ENCODE measurements around the gene GDI2. TPM values are rescaled to one million over a fixed set of nuclear protein-coding genes. Genes with fewer than 3 reads are reported as not detected.

GDI2 gene
- total and polyA plus RNA-seq, 9 of the 15 experiments (the other 6 are each of a cell fraction or from before 2014, with no cell fraction given), result 262 to 424 (median 287) TPM

DNA sequence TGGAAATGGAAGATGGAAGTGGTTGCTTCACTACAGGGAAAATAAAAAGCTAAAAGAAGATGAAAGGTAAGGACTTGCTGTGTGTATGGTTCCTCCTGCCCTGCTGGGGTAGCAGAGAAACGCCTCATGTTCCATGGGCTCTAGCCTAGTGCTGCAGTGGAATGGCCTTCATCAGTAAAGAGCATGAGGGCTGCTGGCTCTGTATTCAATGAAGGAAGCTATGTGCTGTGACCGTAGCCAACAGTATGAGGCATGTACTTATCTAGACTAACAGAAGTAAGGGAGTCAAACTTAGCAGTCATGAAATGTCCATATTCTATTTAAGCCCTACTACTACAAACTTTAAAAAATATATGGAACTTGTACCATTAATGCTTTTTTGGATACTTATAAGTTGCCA lies 54.3 kb downstream of the GDI2 start:
- Histone ChIP-seq H3K4me1 (replicated peaks in 1 of 2; ENCODE audit: control insufficient read depth in 2 of 2, insufficient read depth in 2 of 2, low read length in 2 of 2) (no peaks in the 10 kb centered on the region), H3K79me2 (ENCODE audit: control insufficient read depth, insufficient read depth, low read length) (no peaks in the 10 kb centered on the region), H3K27ac (ENCODE audit: extremely low read depth, low read depth, low read length) (no peak overlapping the region), H3K9me1 (ENCODE audit: control insufficient read depth, insufficient read depth, low read length) (no peaks in the 10 kb centered on the region), H4K20me1 (replicated peaks; ENCODE audit: control insufficient read depth, insufficient read depth, low read length) (no peaks in the 10 kb centered on the region), H3K9me3 (replicated peaks; ENCODE audit: control insufficient read depth, insufficient read depth, low read depth, low read length) (no peaks in the 10 kb centered on the region), H3K36me3 (ENCODE audit: control insufficient read depth, insufficient read depth, low read length) (peaks cover 79% of the 10 kb centered on the region), H3K27me3 (ENCODE audit: control insufficient read depth in 2 of 2, insufficient read depth in 2 of 2, low read length in 2 of 2) (no peaks in the 10 kb centered on the region), H3K4me3 (no peak overlapping the region), H2AFZ (ENCODE audit: low read depth, low read length) (no peak overlapping the region), H3K9ac (ENCODE audit: insufficient read depth in 1 of 2, low read depth in 2 of 2, low read length in 2 of 2) (no peak overlapping the region), H3K4me2 (ENCODE audit: insufficient read depth, low read length) (no peak overlapping the region)
- POLR2A ChIA-PET, result no interaction called here
- in situ Hi-C loops (cut with MboI), result no loop called here
- ATAC-seq, result no peak
- 80% methylated on average over 2 of the region's 2 CpGs for WGBS (ENCODE audit: insufficient coverage, low coverage, missing lambda C conversion rate)
- no peak for FAIRE-seq
- BruUV-seq (replicated peaks), result no TSS peak
- DNase-seq (ENCODE audit: extremely low read depth in 1 of 4, low spot score in 3 of 4), result no peak
- CTCF ChIA-PET (ENCODE audit: low intra/inter-chr PET ratio), result no interaction called here
- TF ChIP-seq, protein P1, sequence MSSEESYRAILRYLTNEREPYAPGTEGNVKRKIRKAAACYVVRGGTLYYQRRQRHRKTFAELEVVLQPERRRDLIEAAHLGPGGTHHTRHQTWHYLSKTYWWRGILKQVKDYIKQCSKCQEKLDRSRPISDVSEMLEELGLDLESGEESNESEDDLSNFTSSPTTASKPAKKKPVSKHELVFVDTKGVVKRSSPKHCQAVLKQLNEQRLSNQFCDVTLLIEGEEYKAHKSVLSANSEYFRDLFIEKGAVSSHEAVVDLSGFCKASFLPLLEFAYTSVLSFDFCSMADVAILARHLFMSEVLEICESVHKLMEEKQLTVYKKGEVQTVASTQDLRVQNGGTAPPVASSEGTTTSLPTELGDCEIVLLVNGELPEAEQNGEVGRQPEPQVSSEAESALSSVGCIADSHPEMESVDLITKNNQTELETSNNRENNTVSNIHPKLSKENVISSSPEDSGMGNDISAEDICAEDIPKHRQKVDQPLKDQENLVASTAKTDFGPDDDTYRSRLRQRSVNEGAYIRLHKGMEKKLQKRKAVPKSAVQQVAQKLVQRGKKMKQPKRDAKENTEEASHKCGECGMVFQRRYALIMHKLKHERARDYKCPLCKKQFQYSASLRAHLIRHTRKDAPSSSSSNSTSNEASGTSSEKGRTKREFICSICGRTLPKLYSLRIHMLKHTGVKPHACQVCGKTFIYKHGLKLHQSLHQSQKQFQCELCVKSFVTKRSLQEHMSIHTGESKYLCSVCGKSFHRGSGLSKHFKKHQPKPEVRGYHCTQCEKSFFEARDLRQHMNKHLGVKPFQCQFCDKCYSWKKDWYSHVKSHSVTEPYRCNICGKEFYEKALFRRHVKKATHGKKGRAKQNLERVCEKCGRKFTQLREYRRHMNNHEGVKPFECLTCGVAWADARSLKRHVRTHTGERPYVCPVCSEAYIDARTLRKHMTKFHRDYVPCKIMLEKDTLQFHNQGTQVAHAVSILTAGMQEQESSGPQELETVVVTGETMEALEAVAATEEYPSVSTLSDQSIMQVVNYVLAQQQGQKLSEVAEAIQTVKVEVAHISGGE (CRISPR knock-in tag; IDR thresholded peaks at IDR 0.05), result no peak
- TF ChIP-seq NFXL1 (CRISPR knock-in tag; IDR thresholded peaks at IDR 0.05), result no peak
- no peak for TF ChIP-seq ZC3H11A (IDR thresholded peaks at IDR 0.05; ENCODE audit: low read depth, low read length)
- no peak for TF ChIP-seq ZNF133 (CRISPR knock-in tag; IDR thresholded peaks at IDR 0.05)
- TF ChIP-seq SOX6 (IDR thresholded peaks at IDR 0.05), result no peak
- TF ChIP-seq ETV5 (CRISPR knock-in tag; IDR thresholded peaks at IDR 0.05; ENCODE audit: low read depth), result no peak
- intact Hi-C loops (cut with micrococcal nuclease), result no loop called here

All from K562 (cell line).